HepG2 (cell line): ENCODE measurements around the gene TMCO4. TPM values are rescaled to one million over a fixed set of nuclear protein-coding genes. Genes with fewer than 3 reads are reported as not detected.

Experiments
- ATAC-seq: fragments of 200-7000 bp; cut with Tn5 transposase; 3 replicates; pipeline ENCODE4 v1.9.1; 2020; ENCODE audit warnings: mild to moderate bottlenecking, moderate library complexity
- BruUV-seq: library from RNA; stranded (reverse); fragments of 400-500 nt; replicated peaks from 2 replicates; lab custom pipeline; 2021; lab: Mats Ljungman, UMichigan
- CTCF ChIA-PET: fragments of 300-600 bp; formaldehyde crosslinking; extraction: SDS; loops from one replicate; lab custom pipeline; 2021; ENCODE audit warnings: low total read pairs, inconsistent platforms, low intra/inter-chr PET ratio; lab: Yijun Ruan, JAX
- POLR2A ChIA-PET: fragments of 350-600 bp; sonication (Branson Sonifier 250); formaldehyde crosslinking; loops from one replicate; lab custom pipeline; 2020; ENCODE audit warnings: antibody characterized with exemption, inconsistent platforms; lab: Yijun Ruan, JAX
- DNase-seq: peaks from one replicate; pipeline ENCODE4 v3.0.0-alpha.2; 2015; ENCODE audit warnings: low spot score
- FAIRE-seq: peaks from 3 replicates; lab custom pipeline; 2011; peaks lifted over from hg19 to GRCh38; lab: Jason Lieb, UNC
- H2AFZ ChIP-seq: one replicate; pipeline ENCODE4 v1.6.1; 2011; ENCODE audit warnings: low read length, inconsistent platforms
- H3K27ac ChIP-seq: fragments of 300-600 bp; 3 replicates; pipeline ENCODE4 v1.8.0; 2011; ENCODE audit warnings: mixed run types, mild to moderate bottlenecking, mixed read lengths, low read length, inconsistent platforms; ENCODE audit not compliant: insufficient read depth; ENCODE audit errors: extremely low read length
- H3K27me3 ChIP-seq, 2 experiments: fragments of 200-600 bp in 1 of 2; 2 replicates in 1 of 2; 3 replicates in 1 of 2; pipeline versions ENCODE4 v1.6.0 to v1.8.0; 2011; ENCODE audit warnings: low read length in 2 of 2, mild to moderate bottlenecking in 2 of 2, moderate library complexity in 2 of 2, inconsistent platforms in 1 of 2; ENCODE audit not compliant: insufficient read depth in 2 of 2, control insufficient read depth in 1 of 2
- H3K36me3 ChIP-seq, 2 experiments: fragments of 200-600 bp in 1 of 2; replicated peaks in 1 of 2; 2 replicates in 1 of 2; 3 replicates in 1 of 2; pipeline versions ENCODE4 v1.5.1 to v1.8.0; 2011; ENCODE audit warnings: low read length in 2 of 2, inconsistent platforms in 1 of 2; ENCODE audit not compliant: insufficient read depth in 2 of 2, control insufficient read depth in 1 of 2
- H3K4me1 ChIP-seq: 2 replicates; pipeline ENCODE4 v1.5.1; 2012; ENCODE audit warnings: low read length, inconsistent platforms; ENCODE audit not compliant: insufficient read depth
- H3K4me2 ChIP-seq: 2 replicates; pipeline ENCODE4 v1.6.0; 2011; ENCODE audit warnings: low read depth, low read length, inconsistent platforms
- H3K4me3 ChIP-seq, 3 experiments: fragments of 200-600 bp in 1 of 3; sonication (generic), shearing (Covaris generic) in 1 of 3; replicated peaks in 1 of 3; 2 replicates each; pipeline ENCODE4 v1.5.1; 2011 to 2016; ENCODE audit warnings: low read length in 3 of 3, inconsistent platforms in 2 of 3, low read depth in 2 of 3, mild to moderate bottlenecking in 2 of 3, control low read depth in 1 of 3, mixed read lengths in 1 of 3; ENCODE audit not compliant: insufficient read depth in 1 of 3
- H3K79me2 ChIP-seq: one replicate; pipeline ENCODE4 v1.6.1; 2011; ENCODE audit warnings: low read length, inconsistent platforms; ENCODE audit not compliant: insufficient read depth
- H3K9ac ChIP-seq: 2 replicates; pipeline ENCODE4 v1.6.0; 2011; ENCODE audit warnings: mild to moderate bottlenecking, low read depth, low read length, inconsistent platforms; ENCODE audit not compliant: insufficient read depth
- H3K9me3 ChIP-seq: 2 replicates; pipeline ENCODE4 v1.5.1; 2012; ENCODE audit warnings: mild to moderate bottlenecking, low read length
- H4K20me1 ChIP-seq: 2 replicates; pipeline ENCODE4 v1.6.0; 2011; ENCODE audit warnings: inconsistent platforms, mild to moderate bottlenecking, low read length, moderate library complexity; ENCODE audit not compliant: insufficient read depth
- ARNT2 ChIP-seq: sonication (generic); formaldehyde crosslinking; IDR thresholded peaks from 2 replicates; pipeline ENCODE4 v1.8.0; 2022; ENCODE audit warnings: mild to moderate bottlenecking, low read depth, missing genetic modification reagents, moderate library complexity
- HOMEZ ChIP-seq: IDR thresholded peaks from 2 replicates; pipeline ENCODE4 v1.6.1; 2016; ENCODE audit warnings: low read depth
- ISL2 ChIP-seq: sonication (generic); formaldehyde crosslinking; IDR thresholded peaks from 2 replicates; pipeline ENCODE4 v1.5.0; 2020; ENCODE audit warnings: missing genetic modification reagents
- MBD4 ChIP-seq: IDR thresholded peaks from 2 replicates; pipeline ENCODE4 v1.6.1; 2012; ENCODE audit warnings: low read length, inconsistent platforms, borderline replicate concordance
- MXI1 ChIP-seq: IDR thresholded peaks from 3 replicates; pipeline ENCODE4 v1.6.1; 2012; ENCODE audit warnings: low read depth, low read length, inconsistent platforms, borderline replicate concordance
- NFATC3 ChIP-seq: sonication (generic); formaldehyde crosslinking; IDR thresholded peaks from 2 replicates; pipeline ENCODE4 v1.5.1; 2020; ENCODE audit warnings: mild to moderate bottlenecking, missing genetic modification reagents
- ZBTB38 ChIP-seq: sonication (generic); formaldehyde crosslinking; IDR thresholded peaks from 2 replicates; pipeline ENCODE4 v1.5.1; 2020; ENCODE audit warnings: mild to moderate bottlenecking, missing genetic modification reagents
- ZFX ChIP-seq: sonication (generic); formaldehyde crosslinking; IDR thresholded peaks from 2 replicates; pipeline ENCODE4 v1.4.0; 2020; ENCODE audit warnings: mild to moderate bottlenecking, low read depth, missing genetic modification reagents, moderate library complexity
- ZNF12 ChIP-seq: sonication (generic); formaldehyde crosslinking; IDR thresholded peaks from 2 replicates; pipeline ENCODE4 v1.5.0; 2020; ENCODE audit warnings: missing genetic modification reagents
- ZNF234 ChIP-seq: sonication (generic); formaldehyde crosslinking; conservative IDR thresholded peaks from 2 replicates; pipeline ENCODE4 v1.5.1; 2020; ENCODE audit warnings: mild to moderate bottlenecking, missing genetic modification reagents
- ZNF414 ChIP-seq: sonication (generic); formaldehyde crosslinking; IDR thresholded peaks from 2 replicates; pipeline ENCODE4 v1.5.0; 2020; ENCODE audit warnings: missing genetic modification reagents
- ZNF451 ChIP-seq: sonication (generic); formaldehyde crosslinking; IDR thresholded peaks from 2 replicates; pipeline ENCODE4 v1.5.0; 2020; ENCODE audit warnings: mild to moderate bottlenecking, missing genetic modification reagents
- ZSCAN25 ChIP-seq: sonication (generic); formaldehyde crosslinking; IDR thresholded peaks from 2 replicates; pipeline ENCODE4 v1.8.0; 2022; ENCODE audit warnings: mild to moderate bottlenecking, missing genetic modification reagents
- ZZZ3 ChIP-seq: sonication (generic); formaldehyde crosslinking; IDR thresholded peaks from 2 replicates; pipeline ENCODE4 v1.4.0; 2020; ENCODE audit warnings: missing genetic modification reagents, mild to moderate bottlenecking, borderline replicate concordance
- WGBS: methylation state at CpG from one replicate; pipeline ENCODE4 v1.1.6; 2017; ENCODE audit warnings: low lambda C conversion rate; 5-methylcytosine and 5-hydroxymethylcytosine counted together
- in situ Hi-C: cut with HindIII; loops from 2 replicates; pipeline ENCODE4 v1.10.0; 2017; ENCODE audit warnings: low pct_unique_long_range_greater_than_20kb; ENCODE audit not compliant: extremely low pct_ligation_motif_present
- intact Hi-C: fragments of 100-400 bp; cut with micrococcal nuclease; formaldehyde crosslinking; loops from one replicate; pipeline ENCODE4 v1.10.0; 2022; ENCODE audit not compliant: unreplicated experiment
- polyA plus RNA-seq, 8 experiments: library from polyadenylated mRNA; depleted of rRNA in 3 of 8; stranded (reverse) in 7 of 8; unstranded in 1 of 8; fragments of >200 nt; fragmentation: Illumina TruSeq in 4 of 8; extraction: Trizol in 4 of 8; gene quantifications; 2 replicates each; pipeline versions ENCODE4 v1.2.1 to v1.2.3, GENCODE V29; 2011 to 2016; ENCODE audit warnings: low read depth in 4 of 8, missing spikeins in 1 of 8, mixed read lengths in 1 of 8; ENCODE audit not compliant: insufficient read depth in 1 of 8
- total RNA-seq, 5 experiments: library from RNA; depleted of rRNA; stranded (reverse); fragments of >200 nt; fragmentation: Illumina TruSeq; extraction: Trizol; gene quantifications; 2 replicates each; pipeline ENCODE4 v1.2.3, GENCODE V29; 2016; ENCODE audit warnings: low read depth in 1 of 5

TMCO4 gene
- total and polyA plus RNA-seq, 2 of the 13 experiments (the other 11 are each of a cell fraction or from before 2014, with no cell fraction given), result 2.1 to 4.1 TPM

GRCh38 chr1:19645411-19646251, 154.1 kb downstream of the TMCO4 start:
- Histone ChIP-seq H3K4me3 (peak overlapping the region; percentile 68 to 83 (median 75); a peak in 4 of 6 replicates), H2AFZ (no peak overlapping the region), H3K4me2 (peak overlapping the region; percentile 95), H3K9ac (peak overlapping the region; percentile 67; the same call in 1 of the 2 replicates), H3K27ac (no peak overlapping the region), H3K9me3 (no peaks in the 10 kb centered on the region), H3K36me3 (no peaks in the 10 kb centered on the region), H3K4me1 (peaks cover 39% of the 10 kb centered on the region), H4K20me1 (no peaks in the 10 kb centered on the region), H3K27me3 (peaks cover 2 to 21% of the 10 kb centered on the region in 2 experiments; a peak in 3 of 5 replicates), H3K79me2 (no peaks in the 10 kb centered on the region)
- ATAC-seq (no peak), FAIRE-seq (no peak), DNase-seq (no peak)
- intact Hi-C loops (no loop called here), in situ Hi-C loops (loop anchor here (5.0 kb wide), 3 partner anchors 48 to 303 kb away; a partner anchor contains a TSS)
- TF ChIP-seq ZNF12 (no peak), HOMEZ (CRISPR knock-in tag) (no peak), NFATC3 (CRISPR knock-in tag) (no peak), ZZZ3 (CRISPR knock-in tag) (no peak), ZFX (CRISPR knock-in tag) (0 out of 2 replicates have a peak, but pooled peaks have one; percentile 19), ZSCAN25 (peak; percentile 80), MXI1 (no peak), ISL2 (CRISPR knock-in tag) (0 out of 2 replicates have a peak, but pooled peaks have one; percentile 2), MBD4 (no peak), ZNF451 (CRISPR knock-in tag) (no peak), ZNF234 (CRISPR knock-in tag) (no peak), ZBTB38 (CRISPR knock-in tag) (0 out of 2 replicates have a peak, but pooled peaks have one; percentile 25), ZNF414 (CRISPR knock-in tag) (no peak), ARNT2 (no peak)
- TSS peak; percentile 38 for BruUV-seq
- CTCF ChIA-PET, result no interaction called here
- 46% methylated on average over 15 of the region's 30 CpGs for WGBS
- POLR2A ChIA-PET, result no interaction called here
